ENCODE data around the gene BMPR2.

The BMPR2 gene

GRCh38 chr2:202599911-202600310, 223.8 kb downstream of the BMPR2 start:
- DNase-seq (ENCODE audit: low read depth in 2 of 2): no peak

- no peak for DNase-seq (ENCODE audit: low read depth in 2 of 2)
Observed at GRCh38 chr2:202604699-202605098, 228.6 kb downstream of the BMPR2 start.

- no peak for DNase-seq (ENCODE audit: low read depth in 2 of 2)
Observed at GRCh38 chr2:202605174-202605573, 229.0 kb downstream of the BMPR2 start.

- DNase-seq (ENCODE audit: low read depth in 2 of 2): no peak
Observed at GRCh38 chr2:202608142-202608852, 232.2 kb downstream of the BMPR2 start.

- DNase-seq (ENCODE audit: low read depth in 2 of 2): no peak
Observed at GRCh38 chr2:202609381-202610145, 233.4 kb downstream of the BMPR2 start.

GRCh38 chr2:202610380-202610779, 234.3 kb downstream of the BMPR2 start:
- DNase-seq (ENCODE audit: low read depth in 2 of 2): no peak

- DNase-seq (ENCODE audit: low read depth in 2 of 2): no peak
Observed at GRCh38 chr2:202612145-202612544, 236.0 kb downstream of the BMPR2 start.

- no peak for DNase-seq (ENCODE audit: low read depth in 2 of 2)
Observed at GRCh38 chr2:202613479-202613878, 237.4 kb downstream of the BMPR2 start.
